Tibial nerve (tissue), 4 donors: Measurements from ENCODE around the gene CYTH2. TPM values are rescaled to one million over a fixed set of nuclear protein-coding genes. Genes with fewer than 3 reads are reported as not detected.

ENCODE experiments used
- DNase-seq, 2 donors: peaks; one replicate each; pipeline ENCODE4 v3.0.0-alpha.2; 2019; ENCODE audit warnings: low spot score in 2 of 2
- H3K27ac ChIP-seq, 4 donors: fragments of 200-600 bp; sonication (generic) in 3 of 4; one replicate each; pipeline ENCODE4 v1.5.1; 2017 to 2019; ENCODE audit warnings: mild to moderate bottlenecking in 1 of 4
- H3K27me3 ChIP-seq, 2 donors: fragments of 200-600 bp; sonication (generic) in 1 of 2; one replicate each; pipeline versions ENCODE4 v1.5.1 to v1.6.0; 2017 to 2019
- H3K36me3 ChIP-seq, 3 donors: fragments of 200-600 bp; sonication (generic); one replicate each; pipeline ENCODE4 v1.5.1; 2018 to 2019
- H3K4me1 ChIP-seq, 4 donors: fragments of 200-600 bp; sonication (generic) in 3 of 4; one replicate each; pipeline ENCODE4 v1.5.1; 2017 to 2019
- H3K4me3 ChIP-seq, 4 donors: fragments of 200-600 bp; sonication (generic) in 3 of 4; one replicate each; pipeline ENCODE4 v1.5.1; 2017 to 2019; ENCODE audit warnings: mild to moderate bottlenecking in 1 of 4, moderate library complexity in 1 of 4
- H3K9me3 ChIP-seq, 4 donors: fragments of 200-600 bp; sonication (generic) in 3 of 4; one replicate each; pipeline ENCODE4 v1.5.1; 2017 to 2019
- EP300 ChIP-seq, 2 donors: sonication (generic); formaldehyde crosslinking; IDR thresholded peaks; one replicate each; pipeline ENCODE4 v1.6.1; 2017; ENCODE audit warnings: antibody characterized with exemption in 2 of 2, mild to moderate bottlenecking in 1 of 2
- POLR2A ChIP-seq, 2 donors: fragments of 450-650 bp; IDR thresholded peaks; one replicate each; pipeline ENCODE4 v1.6.1; 2017; ENCODE audit warnings: antibody characterized with exemption in 2 of 2, mild to moderate bottlenecking in 2 of 2, moderate library complexity in 2 of 2
- WGBS, 2 donors: methylation state at CpG; one replicate each; pipeline ENCODE4 v1.1.5; 2018; 5-methylcytosine and 5-hydroxymethylcytosine counted together
- total RNA-seq, 4 donors: library from RNA; depleted of rRNA; stranded (reverse); fragments of >200 nt; gene quantifications; one replicate each; pipeline ENCODE4 v1.1.0, GENCODE V29; 2016
- TF ChIP-seq, protein P1 (sequence below), 5 experiments: fragments of 200-600 bp in 3 of 5; fragments of 450-650 bp in 2 of 5; sonication (generic) in 3 of 5; IDR thresholded peaks; one replicate each; pipeline ENCODE4 v1.5.1; 2016 to 2019; ENCODE audit warnings: antibody characterized with exemption in 5 of 5, mild to moderate bottlenecking in 3 of 5, moderate library complexity in 2 of 5

The CYTH2 gene
- total RNA-seq, 4 donors from 2014 or later: 56.7 to 114 (median 65.1) TPM

DNA sequence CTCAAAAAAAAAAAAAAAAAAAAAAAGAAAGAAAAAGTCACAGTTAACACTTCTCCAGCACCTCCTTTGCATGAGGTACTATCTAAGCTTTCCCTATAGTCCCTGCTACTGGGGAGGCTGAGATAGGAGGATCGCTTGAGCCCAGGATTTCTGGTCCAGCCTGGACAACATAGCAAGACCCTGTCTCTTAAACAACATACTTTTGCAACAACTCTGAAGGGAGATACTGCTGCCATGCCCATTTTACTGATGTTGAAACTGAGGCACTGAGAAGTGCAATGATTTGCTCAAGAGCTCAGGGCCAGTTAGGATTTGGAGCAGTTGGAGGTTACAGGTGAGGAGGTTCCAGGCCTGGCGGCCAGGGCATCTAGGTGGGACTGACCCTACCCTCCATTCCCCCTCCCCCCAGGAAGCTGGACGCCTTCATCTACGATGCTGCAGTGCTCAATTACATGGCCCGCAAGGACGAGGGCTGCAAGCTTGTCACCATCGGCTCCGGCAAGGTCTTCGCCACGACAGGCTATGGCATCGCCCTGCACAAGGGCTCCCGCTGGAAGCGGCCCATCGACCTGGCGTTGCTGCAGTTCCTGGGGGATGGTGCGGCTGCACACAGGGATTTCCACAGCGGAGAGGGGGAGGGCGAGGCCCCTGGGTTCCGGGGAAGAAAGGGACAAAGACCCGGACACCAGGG, 27.7 kb upstream of the CYTH2 start:
- Histone ChIP-seq H3K4me1 (peaks cover 0 to 25% (median 17%) of the 10 kb centered on the region in 4 donors), H3K9me3 (no peaks in the 10 kb centered on the region), H3K27me3 (peaks cover 0 to 30% of the 10 kb centered on the region in 2 donors), H3K4me3 (no peak overlapping the region), H3K36me3 (no peaks in the 10 kb centered on the region), H3K27ac (no peak overlapping the region)
- no peak for DNase-seq
- 93 to 94% methylated on average over 20 of the region's 20 CpGs for WGBS, 2 donors
- TF ChIP-seq, protein P1, sequence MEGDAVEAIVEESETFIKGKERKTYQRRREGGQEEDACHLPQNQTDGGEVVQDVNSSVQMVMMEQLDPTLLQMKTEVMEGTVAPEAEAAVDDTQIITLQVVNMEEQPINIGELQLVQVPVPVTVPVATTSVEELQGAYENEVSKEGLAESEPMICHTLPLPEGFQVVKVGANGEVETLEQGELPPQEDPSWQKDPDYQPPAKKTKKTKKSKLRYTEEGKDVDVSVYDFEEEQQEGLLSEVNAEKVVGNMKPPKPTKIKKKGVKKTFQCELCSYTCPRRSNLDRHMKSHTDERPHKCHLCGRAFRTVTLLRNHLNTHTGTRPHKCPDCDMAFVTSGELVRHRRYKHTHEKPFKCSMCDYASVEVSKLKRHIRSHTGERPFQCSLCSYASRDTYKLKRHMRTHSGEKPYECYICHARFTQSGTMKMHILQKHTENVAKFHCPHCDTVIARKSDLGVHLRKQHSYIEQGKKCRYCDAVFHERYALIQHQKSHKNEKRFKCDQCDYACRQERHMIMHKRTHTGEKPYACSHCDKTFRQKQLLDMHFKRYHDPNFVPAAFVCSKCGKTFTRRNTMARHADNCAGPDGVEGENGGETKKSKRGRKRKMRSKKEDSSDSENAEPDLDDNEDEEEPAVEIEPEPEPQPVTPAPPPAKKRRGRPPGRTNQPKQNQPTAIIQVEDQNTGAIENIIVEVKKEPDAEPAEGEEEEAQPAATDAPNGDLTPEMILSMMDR (IDR thresholded peaks at IDR 0.05): no peak
- no peak for TF ChIP-seq EP300 (IDR thresholded peaks at IDR 0.05)
- no peak for TF ChIP-seq POLR2A (IDR thresholded peaks at IDR 0.05)

DNA sequence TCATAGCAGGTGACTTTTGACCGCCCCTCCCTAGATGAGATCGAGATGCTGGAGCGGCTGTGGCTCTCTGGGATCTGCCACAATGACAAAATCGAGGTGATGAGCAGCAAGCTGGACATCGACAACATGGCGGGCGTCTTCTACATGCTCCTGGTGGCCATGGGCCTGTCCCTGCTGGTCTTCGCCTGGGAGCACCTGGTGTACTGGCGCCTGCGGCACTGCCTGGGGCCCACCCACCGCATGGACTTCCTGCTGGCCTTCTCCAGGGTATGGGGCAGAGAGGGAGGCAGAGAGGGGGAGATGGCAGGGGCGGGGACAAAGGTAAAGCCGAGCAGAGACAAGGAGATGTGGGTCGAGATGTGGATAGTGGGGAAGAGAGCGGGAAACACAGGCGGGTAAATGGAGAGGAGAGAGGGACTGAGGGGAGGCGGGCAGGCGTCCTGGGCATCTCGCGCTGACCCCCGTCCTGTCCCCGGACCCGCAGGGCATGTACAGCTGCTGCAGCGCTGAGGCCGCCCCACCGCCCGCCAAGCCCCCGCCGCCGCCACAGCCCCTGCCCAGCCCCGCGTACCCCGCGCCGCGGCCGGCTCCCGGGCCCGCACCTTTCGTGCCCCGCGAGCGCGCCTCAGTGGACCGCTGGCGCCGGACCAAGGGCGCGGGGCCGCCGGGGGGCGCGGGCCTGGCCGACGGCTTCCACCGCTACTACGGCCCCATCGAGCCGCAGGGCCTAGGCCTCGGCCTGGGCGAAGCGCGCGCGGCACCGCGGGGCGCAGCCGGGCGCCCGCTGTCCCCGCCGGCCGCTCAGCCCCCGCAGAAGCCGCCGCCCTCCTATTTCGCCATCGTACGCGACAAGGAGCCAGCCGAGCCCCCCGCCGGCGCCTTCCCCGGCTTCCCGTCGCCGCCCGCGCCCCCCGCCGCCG, 26.8 kb upstream of the CYTH2 start:
- no peak overlapping the region for H3K4me3 ChIP-seq
- DNase-seq: no peak
- H3K9me3 ChIP-seq: no peaks in the 10 kb centered on the region
- no peak overlapping the region for H3K27ac ChIP-seq
- H3K27me3 ChIP-seq: peaks cover 0 to 30% of the 10 kb centered on the region in 2 donors
- 61 to 67% methylated on average over 28 to 36 of the region's 94 CpGs for WGBS, 2 donors
- H3K4me1 ChIP-seq: peaks cover 0 to 34% (median 18%) of the 10 kb centered on the region in 4 donors
- TF ChIP-seq, protein P1 (IDR thresholded peaks at IDR 0.05): no peak
- no peak for TF ChIP-seq POLR2A (IDR thresholded peaks at IDR 0.05)
- H3K36me3 ChIP-seq: peaks cover 0 to 4% (median 3%) of the 10 kb centered on the region in 3 donors

DNA sequence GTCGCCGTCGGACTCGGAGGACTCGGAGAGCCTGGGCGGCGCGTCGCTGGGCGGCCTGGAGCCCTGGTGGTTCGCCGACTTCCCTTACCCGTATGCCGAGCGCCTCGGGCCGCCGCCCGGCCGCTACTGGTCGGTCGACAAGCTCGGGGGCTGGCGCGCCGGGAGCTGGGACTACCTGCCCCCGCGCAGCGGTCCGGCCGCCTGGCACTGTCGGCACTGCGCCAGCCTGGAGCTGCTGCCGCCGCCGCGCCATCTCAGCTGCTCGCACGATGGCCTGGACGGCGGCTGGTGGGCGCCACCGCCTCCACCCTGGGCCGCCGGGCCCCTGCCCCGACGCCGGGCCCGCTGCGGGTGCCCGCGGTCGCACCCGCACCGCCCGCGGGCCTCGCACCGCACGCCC, 25.9 kb upstream of the CYTH2 start:
- Histone ChIP-seq H3K27me3 (peaks cover 0 to 30% of the 10 kb centered on the region in 2 donors), H3K36me3 (peaks cover 0 to 12% (median 5%) of the 10 kb centered on the region in 3 donors), H3K4me3 (peak overlapping the region in 2 of 4 donors; percentile 30 to 84), H3K4me1 (peaks cover 0 to 38% (median 18%) of the 10 kb centered on the region in 4 donors), H3K9me3 (no peaks in the 10 kb centered on the region), H3K27ac (no peak overlapping the region)
- WGBS, 2 donors: 5 to 23% methylated on average over 8 to 39 of the region's 60 CpGs
- no peak for DNase-seq
- no peak for TF ChIP-seq EP300 (IDR thresholded peaks at IDR 0.05)
- TF ChIP-seq POLR2A (IDR thresholded peaks at IDR 0.05): no peak
- TF ChIP-seq, protein P1 (IDR thresholded peaks at IDR 0.05): no peak

DNA sequence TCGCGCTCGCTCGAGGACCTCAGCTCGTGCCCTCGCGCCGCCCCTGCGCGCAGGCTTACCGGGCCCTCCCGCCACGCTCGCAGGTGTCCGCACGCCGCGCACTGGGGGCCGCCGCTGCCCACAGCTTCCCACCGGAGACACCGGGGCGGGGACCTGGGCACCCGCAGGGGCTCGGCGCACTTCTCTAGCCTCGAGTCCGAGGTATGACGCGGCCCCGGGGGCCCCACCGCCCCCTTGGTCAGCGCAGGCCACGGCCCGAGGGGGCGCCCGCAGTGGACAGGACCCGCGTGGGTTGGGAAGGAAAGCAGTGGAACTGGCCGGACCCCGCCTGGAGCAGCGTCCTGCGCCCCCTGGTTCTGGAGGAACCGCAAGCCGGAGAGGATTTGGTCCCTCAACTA, 25.4 kb upstream of the CYTH2 start:
- H3K27me3 ChIP-seq: peaks cover 0 to 30% of the 10 kb centered on the region in 2 donors
- no peak for DNase-seq
- no peaks in the 10 kb centered on the region for H3K9me3 ChIP-seq
- peak overlapping the region in 2 of 4 donors; percentile 29 to 84 for H3K4me3 ChIP-seq
- H3K27ac ChIP-seq: no peak overlapping the region
- 10 to 11% methylated on average over 2 to 28 of the region's 45 CpGs for WGBS, 2 donors
- H3K4me1 ChIP-seq: peaks cover 0 to 38% (median 18%) of the 10 kb centered on the region in 4 donors
- TF ChIP-seq EP300 (IDR thresholded peaks at IDR 0.05) (no peak), POLR2A (IDR thresholded peaks at IDR 0.05) (no peak)
- TF ChIP-seq, protein P1 (IDR thresholded peaks at IDR 0.05): no peak
- H3K36me3 ChIP-seq: peaks cover 0 to 17% (median 5%) of the 10 kb centered on the region in 3 donors
